Thyroid gland (tissue), 4 donors: ENCODE results near the gene RAP1GAP. TPM values are rescaled to one million over a fixed set of nuclear protein-coding genes. Genes with fewer than 3 reads are reported as not detected.
A peak's percentile ranks its signal among the peaks of the same experiment; 100 is the strongest.

Source experiments
- DNase-seq, 2 donors: peaks; one replicate each; pipeline ENCODE4 v3.0.0-alpha.2; 2019
- H3K27ac ChIP-seq, 3 donors: fragments of 200-600 bp; sonication (generic); 1 replicate in 2 of 3; 2 replicates in 1 of 3; pipeline ENCODE4 v1.5.1; 2016 to 2019; ENCODE audit warnings: mild to moderate bottlenecking in 1 of 3, moderate library complexity in 1 of 3
- H3K27me3 ChIP-seq: fragments of 200-600 bp; sonication (generic); one replicate; pipeline ENCODE4 v1.5.1; 2019
- H3K36me3 ChIP-seq, 2 donors: fragments of 200-600 bp; sonication (generic); one replicate each; pipeline ENCODE4 v1.5.1; 2016 to 2019
- H3K4me1 ChIP-seq, 2 donors: fragments of 200-600 bp; sonication (generic); one replicate each; pipeline ENCODE4 v1.5.1; 2017 to 2019
- H3K4me3 ChIP-seq, 3 donors: fragments of 200-600 bp; sonication (generic); replicated peaks in 1 of 3; 1 replicate in 2 of 3; 2 replicates in 1 of 3; pipeline ENCODE4 v1.5.1; 2016; ENCODE audit warnings: mild to moderate bottlenecking in 1 of 3
- H3K9me3 ChIP-seq: fragments of 200-600 bp; sonication (generic); one replicate; pipeline ENCODE4 v1.5.1; 2017
- POLR2A ChIP-seq, 2 donors: fragments of 450-650 bp; IDR thresholded peaks; one replicate each; pipeline ENCODE4 v1.6.1; 2017; ENCODE audit warnings: antibody characterized with exemption in 2 of 2, mild to moderate bottlenecking in 2 of 2, moderate library complexity in 1 of 2
- WGBS, 2 donors: methylation state at CpG; one replicate each; pipeline ENCODE4 v1.1.5; 2017; 5-methylcytosine and 5-hydroxymethylcytosine counted together
- intact Hi-C: fragments of 100-400 bp; cut with DNase I; formaldehyde crosslinking; loops from one replicate; pipeline ENCODE4 v1.15.1; 2023
- total RNA-seq, 4 donors: library from RNA; depleted of rRNA; stranded (reverse); fragments of >200 nt; gene quantifications; one replicate each; pipeline ENCODE4 v1.2.3, GENCODE V29; 2016
- TF ChIP-seq, protein P1 (sequence below), 6 experiments: fragments of 200-600 bp in 3 of 6; fragments of 450-650 bp in 3 of 6; sonication (generic) in 3 of 6; IDR thresholded peaks; one replicate each; pipeline ENCODE4 v1.5.1; 2016 to 2019; ENCODE audit warnings: antibody characterized with exemption in 6 of 6, mild to moderate bottlenecking in 2 of 6, inconsistent platforms in 1 of 6, moderate library complexity in 1 of 6

RAP1GAP gene
- total RNA-seq, 4 donors from 2014 or later: 256 to 588 (median 506) TPM

DNA sequence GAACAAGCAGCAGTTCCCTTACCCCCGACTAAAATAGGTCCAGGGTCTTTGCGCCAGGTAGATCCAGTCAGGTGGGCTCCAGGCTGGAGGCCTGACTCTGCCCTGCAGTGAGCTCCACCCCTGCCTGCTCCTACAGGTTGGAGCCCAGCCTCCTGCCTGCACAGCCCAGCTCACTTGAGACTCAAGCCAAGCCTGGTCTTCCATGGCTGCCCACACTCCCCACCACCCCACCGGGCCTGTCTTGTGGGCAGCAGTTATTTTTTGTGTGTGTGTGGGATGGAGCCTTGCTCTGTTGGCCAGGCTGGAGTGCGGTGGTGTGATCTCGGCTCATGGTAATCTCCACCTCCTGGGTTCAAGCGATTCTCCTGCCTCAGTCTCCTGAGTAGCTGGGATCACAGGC lies 28.5 kb downstream of the RAP1GAP start:
- H3K27me3 ChIP-seq: no peaks in the 10 kb centered on the region
- intact Hi-C loops: no loop called here
- H3K27ac ChIP-seq: peak overlapping the region; percentile 91 to 99 (median 96)
- whole genome bisulfite sequencing, 2 donors: 36 to 41% methylated on average over 3 to 6 of the region's 6 CpGs
- DNase-seq: peak; percentile 95
- no peaks in the 10 kb centered on the region for H3K36me3 ChIP-seq
- H3K4me3 ChIP-seq: no peak overlapping the region
- no peaks in the 10 kb centered on the region for H3K9me3 ChIP-seq
- H3K4me1 ChIP-seq: peaks cover 62 to 68% of the 10 kb centered on the region in 2 donors
- TF ChIP-seq POLR2A (IDR thresholded peaks at IDR 0.05): peak in 1 of 2 donors; percentile 59
- TF ChIP-seq, protein P1, sequence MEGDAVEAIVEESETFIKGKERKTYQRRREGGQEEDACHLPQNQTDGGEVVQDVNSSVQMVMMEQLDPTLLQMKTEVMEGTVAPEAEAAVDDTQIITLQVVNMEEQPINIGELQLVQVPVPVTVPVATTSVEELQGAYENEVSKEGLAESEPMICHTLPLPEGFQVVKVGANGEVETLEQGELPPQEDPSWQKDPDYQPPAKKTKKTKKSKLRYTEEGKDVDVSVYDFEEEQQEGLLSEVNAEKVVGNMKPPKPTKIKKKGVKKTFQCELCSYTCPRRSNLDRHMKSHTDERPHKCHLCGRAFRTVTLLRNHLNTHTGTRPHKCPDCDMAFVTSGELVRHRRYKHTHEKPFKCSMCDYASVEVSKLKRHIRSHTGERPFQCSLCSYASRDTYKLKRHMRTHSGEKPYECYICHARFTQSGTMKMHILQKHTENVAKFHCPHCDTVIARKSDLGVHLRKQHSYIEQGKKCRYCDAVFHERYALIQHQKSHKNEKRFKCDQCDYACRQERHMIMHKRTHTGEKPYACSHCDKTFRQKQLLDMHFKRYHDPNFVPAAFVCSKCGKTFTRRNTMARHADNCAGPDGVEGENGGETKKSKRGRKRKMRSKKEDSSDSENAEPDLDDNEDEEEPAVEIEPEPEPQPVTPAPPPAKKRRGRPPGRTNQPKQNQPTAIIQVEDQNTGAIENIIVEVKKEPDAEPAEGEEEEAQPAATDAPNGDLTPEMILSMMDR (IDR thresholded peaks at IDR 0.05): no peak

DNA sequence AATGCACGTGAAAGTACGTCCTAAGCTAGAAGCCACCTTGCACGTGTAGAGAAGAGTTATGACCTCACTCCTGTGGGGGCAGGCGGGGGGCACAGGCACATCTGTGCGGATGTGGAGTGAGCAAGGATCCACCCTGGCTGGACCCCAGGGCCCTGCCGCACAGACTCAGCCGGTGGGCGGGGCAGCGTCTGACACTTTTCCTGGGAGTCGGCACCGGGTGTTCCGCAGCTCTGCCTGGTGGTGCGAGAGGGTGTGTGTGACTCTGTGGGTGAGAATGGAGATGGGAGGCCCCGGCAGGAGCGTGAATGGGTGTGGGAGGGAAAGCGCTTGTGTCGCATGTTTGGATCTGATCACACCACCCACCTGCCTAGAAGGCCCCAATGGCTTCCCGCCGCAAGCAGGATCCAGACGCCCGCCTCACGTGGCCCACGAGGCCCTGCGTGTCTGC lies 29.5 kb downstream of the RAP1GAP start:
- Histone ChIP-seq H3K4me1 (peaks cover 73 to 79% of the 10 kb centered on the region in 2 donors), H3K36me3 (no peaks in the 10 kb centered on the region), H3K4me3 (no peak overlapping the region), H3K27ac (peak overlapping the region; percentile 91 to 99 (median 96)), H3K9me3 (no peaks in the 10 kb centered on the region), H3K27me3 (no peaks in the 10 kb centered on the region)
- intact Hi-C loops: no loop called here
- no peak for TF ChIP-seq POLR2A (IDR thresholded peaks at IDR 0.05)
- TF ChIP-seq, protein P1 (IDR thresholded peaks at IDR 0.05): no peak
- peak in 1 of 2 donors; percentile 41 for DNase-seq
- WGBS, 2 donors: 48 to 56% methylated on average over 23 to 24 of the region's 24 CpGs

DNA sequence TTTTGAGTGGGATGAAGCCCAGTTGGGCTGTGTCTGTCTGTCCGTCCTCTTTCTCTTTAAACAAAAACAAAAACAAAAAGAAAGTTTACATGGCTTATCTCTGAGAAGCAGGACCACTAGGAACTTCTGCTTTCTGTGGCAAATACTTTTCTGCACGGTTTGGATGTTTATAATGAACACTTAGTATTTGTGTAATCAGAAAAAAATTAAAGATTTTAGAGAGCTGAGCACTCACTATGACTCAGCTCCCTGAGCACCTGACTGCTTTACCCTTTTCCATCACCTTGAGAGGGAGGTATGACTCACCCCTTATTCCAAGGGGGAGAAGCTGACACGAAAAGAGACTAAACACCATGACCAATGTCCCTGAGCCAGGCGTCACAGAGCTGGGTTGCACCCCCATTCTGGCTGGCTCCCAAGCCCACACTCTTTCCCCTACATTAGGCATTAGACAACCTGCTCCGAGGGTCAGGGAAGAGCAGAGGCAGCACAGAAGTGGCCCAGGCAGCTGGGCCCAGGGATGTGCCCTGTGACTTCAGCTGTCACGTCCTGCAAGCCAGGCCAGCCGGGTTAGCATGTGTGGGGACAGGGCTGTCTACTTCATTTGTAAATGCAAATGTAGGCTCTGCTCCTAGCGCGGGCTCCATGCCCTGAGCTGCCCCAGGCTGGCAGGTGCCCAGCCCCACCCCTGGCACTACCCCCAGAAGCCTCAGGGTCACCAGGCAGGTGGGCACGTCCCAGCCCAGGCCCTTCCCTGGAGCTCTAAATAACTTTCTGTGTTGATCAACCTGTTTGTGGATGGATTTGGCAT lies 30.4 kb downstream of the RAP1GAP start:
- TF ChIP-seq, protein P1 (IDR thresholded peaks at IDR 0.05): no peak
- TF ChIP-seq POLR2A (IDR thresholded peaks at IDR 0.05): peak in 1 of 2 donors; percentile 74
- H3K27me3 ChIP-seq: no peaks in the 10 kb centered on the region
- H3K4me1 ChIP-seq: peaks cover 76 to 84% of the 10 kb centered on the region in 2 donors
- intact Hi-C loops: no loop called here
- peak overlapping the region; percentile 94 to 99 (median 96) for H3K27ac ChIP-seq
- no peak overlapping the region for H3K4me3 ChIP-seq
- no peaks in the 10 kb centered on the region for H3K36me3 ChIP-seq
- peak; percentile 98 to 99 for DNase-seq
- no peaks in the 10 kb centered on the region for H3K9me3 ChIP-seq
- WGBS, 2 donors: 6 to 19% methylated on average over 6 to 10 of the region's 10 CpGs

DNA sequence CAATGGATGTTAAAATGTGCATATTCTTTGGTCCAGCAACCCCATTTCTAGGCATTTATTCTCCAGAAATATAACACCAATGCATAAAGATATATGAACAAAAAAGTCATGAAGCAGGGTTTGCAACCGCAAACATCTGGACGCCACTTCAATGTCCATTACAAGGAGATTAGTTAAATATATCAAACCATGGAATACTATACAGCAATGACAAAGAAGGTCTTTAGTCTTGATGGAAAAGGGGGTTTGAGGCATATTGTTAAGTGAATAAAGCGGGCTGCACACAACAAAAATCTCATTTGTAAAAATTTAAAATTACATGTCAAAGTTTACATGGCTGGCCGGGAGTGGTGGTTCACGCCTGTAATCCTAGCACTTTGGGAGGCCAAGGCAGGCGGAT lies 31.6 kb downstream of the RAP1GAP start:
- DNase-seq: no peak
- peaks cover 87 to 91% of the 10 kb centered on the region in 2 donors for H3K4me1 ChIP-seq
- H3K4me3 ChIP-seq: no peak overlapping the region
- TF ChIP-seq POLR2A (IDR thresholded peaks at IDR 0.05): no peak
- TF ChIP-seq, protein P1 (IDR thresholded peaks at IDR 0.05): no peak
- no peaks in the 10 kb centered on the region for H3K27me3 ChIP-seq
- H3K27ac ChIP-seq: peak overlapping the region; percentile 93 to 96 (median 94)
- no peaks in the 10 kb centered on the region for H3K9me3 ChIP-seq
- WGBS, 2 donors: 90 to 95% methylated on average over 6 of the region's 6 CpGs
- intact Hi-C loops: no loop called here
- no peaks in the 10 kb centered on the region for H3K36me3 ChIP-seq

DNA sequence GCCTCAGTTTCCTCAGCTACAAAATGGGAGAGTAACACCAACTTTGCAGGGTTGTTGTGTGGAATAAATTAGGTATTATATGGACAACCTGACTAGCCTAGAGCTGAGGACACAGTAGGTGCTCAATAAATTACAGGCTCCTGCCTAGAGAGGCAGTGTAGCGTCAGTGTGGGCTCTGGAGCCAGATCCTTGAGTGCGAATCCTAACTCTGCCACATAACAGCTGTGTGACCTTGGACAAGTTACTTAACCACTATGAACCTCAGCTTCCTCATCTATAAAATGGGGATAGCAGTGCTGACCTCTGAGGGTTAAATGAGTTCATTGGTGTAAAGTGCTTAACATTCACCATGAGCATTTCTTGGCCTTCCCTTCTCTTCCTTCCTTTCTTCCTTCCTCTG lies 33.1 kb downstream of the RAP1GAP start:
- no peak for DNase-seq
- Histone ChIP-seq H3K9me3 (no peaks in the 10 kb centered on the region), H3K27ac (peak overlapping the region; percentile 93 to 96 (median 94)), H3K36me3 (no peaks in the 10 kb centered on the region), H3K4me1 (peaks cover 82 to 90% of the 10 kb centered on the region in 2 donors), H3K4me3 (no peak overlapping the region), H3K27me3 (no peaks in the 10 kb centered on the region)
- intact Hi-C loops: no loop called here
- no peak for TF ChIP-seq POLR2A (IDR thresholded peaks at IDR 0.05)
- TF ChIP-seq, protein P1 (IDR thresholded peaks at IDR 0.05): no peak
- 89 to 100% methylated on average over 2 of the region's 2 CpGs for WGBS, 2 donors
